SW 1271 (cell line): Measurements from ENCODE around the gene ERC2.

Experiments
- DNase-seq, 2 experiments: peaks; one replicate each; lab custom pipeline; 2025; lab: John Stamatoyannopoulos, UW

Gene ERC2

DNA sequence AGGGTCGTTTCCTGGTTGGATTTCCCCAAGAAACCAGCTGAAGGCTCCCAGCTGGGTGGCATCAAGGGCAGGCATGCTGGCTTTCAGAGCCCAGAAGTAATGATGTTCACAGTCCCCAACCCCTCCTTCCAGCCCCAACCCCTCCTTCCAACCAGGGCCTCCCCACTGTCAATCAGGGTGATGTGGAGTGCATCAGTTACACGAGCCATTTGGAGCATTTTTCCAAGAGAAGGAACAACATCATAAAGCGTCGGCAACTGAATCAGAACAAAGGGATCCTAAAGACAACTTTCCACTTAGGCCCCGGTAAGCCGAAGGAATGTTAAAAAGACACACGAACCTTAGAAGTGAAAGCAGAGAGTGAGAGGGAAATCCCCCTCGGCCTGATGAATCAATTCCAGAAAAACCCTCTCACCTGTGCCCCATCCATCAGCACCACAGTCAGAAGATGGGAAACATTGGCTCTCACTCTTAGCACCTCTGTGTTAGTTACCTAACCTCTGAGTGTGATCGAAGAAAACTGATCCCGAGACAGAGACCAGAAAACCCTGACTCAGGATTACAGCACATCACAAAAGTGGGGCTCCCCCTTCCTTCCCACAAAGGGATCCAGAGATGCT, 880.0 kb downstream of the ERC2 start:
- no peak for DNase-seq

- DNase-seq, result no peak
Observed at GRCh38 chr3:55585856-55586255, 882.4 kb downstream of the ERC2 start.

DNA sequence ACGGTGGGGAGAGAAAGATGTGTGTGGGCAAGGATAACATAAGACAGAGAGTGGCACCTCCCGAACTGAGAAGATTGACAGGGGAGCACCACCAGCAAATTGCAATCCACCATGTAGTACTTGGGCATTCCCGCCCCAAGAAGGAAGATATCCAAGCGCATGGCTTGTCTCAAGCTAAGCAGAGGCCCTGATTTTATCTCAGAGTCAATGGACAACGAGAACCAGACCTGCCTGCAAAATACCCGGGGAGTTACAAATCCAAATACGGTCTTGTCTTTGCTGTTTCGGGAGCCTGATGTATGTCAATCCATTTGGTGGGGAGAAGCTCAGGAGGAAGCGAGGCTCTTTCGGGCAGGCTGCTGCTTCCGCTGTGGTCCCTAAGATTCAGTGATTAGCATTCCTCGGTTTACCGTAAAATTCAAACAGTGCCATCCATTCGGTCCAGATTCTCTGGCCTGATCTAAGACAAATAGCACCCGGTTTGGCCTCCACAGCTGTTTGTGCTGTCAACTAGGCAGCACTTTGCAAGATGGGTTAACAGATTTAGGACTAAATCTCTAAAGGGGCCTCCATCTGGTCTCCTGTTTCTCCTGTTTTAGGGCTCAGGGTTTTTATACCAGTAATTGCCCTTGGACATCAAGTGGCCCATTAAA, 883.4 kb downstream of the ERC2 start:
- DNase-seq, result no peak

GRCh38 chr3:55584030-55584429, 884.2 kb downstream of the ERC2 start:
- no peak for DNase-seq

DNA sequence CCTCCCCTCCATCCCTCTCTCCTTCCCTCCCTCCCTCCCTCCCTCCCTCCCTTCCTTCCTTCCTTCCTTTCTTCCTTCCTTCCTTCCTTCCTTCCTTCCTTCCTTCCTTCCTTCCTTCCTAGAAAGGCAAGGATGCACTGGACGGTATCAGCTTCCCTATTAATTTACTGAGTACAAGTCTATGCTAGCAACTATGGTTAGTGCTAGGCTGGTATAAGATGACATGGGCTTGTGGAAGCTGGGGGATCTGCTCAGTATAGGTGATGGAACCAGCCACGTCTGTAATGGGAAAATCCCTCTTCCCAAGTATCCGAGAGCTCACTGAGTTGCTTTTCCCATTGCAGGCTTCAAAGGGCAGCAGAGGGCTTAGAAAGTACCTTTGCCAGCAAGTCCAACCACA, 884.8 kb downstream of the ERC2 start:
- no peak for DNase-seq

DNA sequence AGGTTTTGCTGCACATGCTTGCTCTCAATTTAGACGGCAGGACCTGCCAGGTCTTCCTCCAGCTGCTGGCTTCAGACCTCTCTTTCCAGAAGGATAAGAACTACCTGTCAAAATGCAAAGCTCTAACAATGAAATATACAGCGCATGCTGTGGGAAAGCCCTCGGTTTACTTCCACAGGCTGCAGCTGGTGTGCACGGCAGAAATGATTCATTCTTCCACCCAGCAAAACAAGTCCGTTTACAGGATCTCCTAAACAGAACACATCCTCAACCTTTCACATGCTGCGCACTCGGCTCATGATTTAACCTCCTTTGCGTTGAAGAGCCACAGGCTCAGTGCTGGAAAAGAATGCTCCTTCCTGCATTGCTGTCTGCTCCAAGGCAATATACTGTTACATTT, 888.8 kb downstream of the ERC2 start:
- no peak for DNase-seq

DNA sequence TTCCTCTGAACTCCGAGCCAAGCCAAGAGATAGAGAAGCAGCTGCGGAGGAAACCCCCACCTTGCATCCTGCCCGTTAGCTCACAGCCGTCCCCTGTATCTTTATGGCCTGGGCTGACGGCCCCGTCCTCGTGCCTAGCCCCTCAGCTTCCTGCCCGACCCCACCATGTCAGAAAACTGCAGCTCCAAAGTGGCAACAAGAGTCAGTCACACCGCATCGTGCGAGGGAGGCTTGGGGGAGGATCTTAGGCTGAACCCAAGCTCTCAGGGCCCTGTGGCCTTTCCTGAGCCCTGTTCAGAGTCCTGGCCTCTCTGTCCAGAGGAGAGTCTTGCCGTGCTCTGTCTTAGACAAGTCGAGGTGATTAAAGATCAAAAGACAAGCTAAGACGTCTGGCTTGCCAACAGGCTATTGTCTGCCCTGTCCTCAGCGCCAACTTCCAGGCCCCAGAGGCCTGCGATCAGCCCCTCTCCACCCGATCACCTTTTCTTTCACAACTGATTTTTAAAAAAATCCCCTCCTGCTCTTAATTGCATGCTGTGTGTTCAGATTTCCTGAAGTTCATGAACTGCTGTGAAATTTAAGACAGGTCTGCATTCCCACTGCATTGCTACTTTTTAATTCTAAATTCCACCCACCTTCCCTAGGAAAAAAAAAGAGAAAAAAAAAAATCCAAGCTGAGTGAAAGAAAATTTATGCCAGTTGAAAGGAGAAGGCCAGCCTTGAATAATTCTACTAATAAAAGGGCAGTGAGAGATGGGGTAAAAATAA, 891.5 kb downstream of the ERC2 start:
- no peak for DNase-seq

DNA sequence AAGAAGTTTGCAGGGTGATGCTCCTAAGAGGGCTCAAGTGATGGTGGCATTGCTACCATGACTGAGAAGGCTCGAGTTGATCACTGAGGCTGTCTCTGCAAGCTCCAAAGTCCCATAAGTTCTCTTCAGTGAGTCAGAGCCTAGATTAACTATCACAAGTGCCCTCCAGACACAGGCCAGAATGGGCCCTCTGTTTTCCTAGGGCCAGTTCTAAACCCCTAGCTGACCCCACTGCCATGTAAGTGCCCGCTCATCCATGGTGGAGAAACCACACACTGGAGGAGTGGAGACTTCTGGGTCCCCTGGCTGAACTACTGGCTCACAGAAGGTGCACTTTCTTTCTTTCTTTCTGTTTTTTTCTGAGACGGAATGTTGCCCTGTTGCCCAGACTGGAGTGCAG, 893.6 kb downstream of the ERC2 start:
- DNase-seq, result no peak

- DNase-seq, result no peak
Observed at GRCh38 chr3:55572816-55573215, 895.5 kb downstream of the ERC2 start.

GRCh38 chr3:55571913-55572312, 896.4 kb downstream of the ERC2 start:
- no peak for DNase-seq

DNA sequence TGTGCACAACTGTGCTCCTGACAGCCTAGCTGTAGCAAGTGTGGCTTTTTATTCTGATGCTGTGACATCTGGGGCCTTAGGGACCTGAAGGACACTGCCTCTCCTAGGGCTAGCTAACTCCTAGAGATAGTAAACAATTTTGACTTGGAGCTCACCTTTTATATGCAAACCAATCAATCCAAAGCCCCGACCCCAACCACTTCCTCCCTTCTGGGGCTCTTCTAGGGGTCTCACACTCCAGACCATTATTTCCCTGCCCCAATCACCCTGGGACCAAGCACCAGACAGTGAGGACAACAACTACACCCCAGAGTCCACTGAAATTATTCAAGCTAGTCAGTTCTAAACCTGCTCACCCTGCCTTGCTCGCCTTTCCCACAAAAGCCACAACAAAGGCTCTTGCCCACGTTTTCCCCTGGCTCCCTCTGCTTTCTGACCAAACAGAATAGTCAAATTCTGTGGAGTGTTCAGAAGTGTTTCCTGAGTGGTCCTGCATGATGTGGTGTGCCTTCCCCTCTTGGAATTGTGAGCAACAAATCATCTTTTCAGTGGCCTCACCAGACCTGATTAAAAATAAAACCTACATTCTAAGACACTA, 897.0 kb downstream of the ERC2 start:
- DNase-seq, result no peak

GRCh38 chr3:55570271-55570711, 898.0 kb downstream of the ERC2 start:
- no peak for DNase-seq

GRCh38 chr3:55569033-55569599, 899.2 kb downstream of the ERC2 start:
- DNase-seq, result no peak

DNA sequence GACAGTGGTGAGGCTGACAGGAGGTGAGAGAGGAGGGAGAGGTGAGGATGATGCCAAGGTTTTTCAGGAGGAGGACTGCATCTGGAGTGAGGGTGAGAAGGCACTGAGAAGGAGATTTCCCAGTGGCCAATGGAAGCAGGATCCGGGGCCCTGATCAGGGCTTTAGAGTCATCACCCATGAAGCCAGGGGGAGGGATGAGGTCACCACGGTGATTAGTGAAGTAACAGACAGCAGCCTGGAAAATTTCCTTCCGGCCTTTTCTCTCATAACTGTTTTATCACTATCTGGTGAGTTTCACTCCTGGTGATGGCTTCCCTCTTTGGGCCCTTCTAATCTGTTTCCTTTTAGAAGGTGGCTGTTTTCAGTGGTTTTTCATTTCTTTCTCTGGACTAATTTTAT, 900.7 kb downstream of the ERC2 start:
- DNase-seq, result no peak

- DNase-seq, result no peak
Observed at GRCh38 chr3:55567121-55567520, 901.1 kb downstream of the ERC2 start.

GRCh38 chr3:55565521-55565920, 902.7 kb downstream of the ERC2 start:
- no peak for DNase-seq

DNA sequence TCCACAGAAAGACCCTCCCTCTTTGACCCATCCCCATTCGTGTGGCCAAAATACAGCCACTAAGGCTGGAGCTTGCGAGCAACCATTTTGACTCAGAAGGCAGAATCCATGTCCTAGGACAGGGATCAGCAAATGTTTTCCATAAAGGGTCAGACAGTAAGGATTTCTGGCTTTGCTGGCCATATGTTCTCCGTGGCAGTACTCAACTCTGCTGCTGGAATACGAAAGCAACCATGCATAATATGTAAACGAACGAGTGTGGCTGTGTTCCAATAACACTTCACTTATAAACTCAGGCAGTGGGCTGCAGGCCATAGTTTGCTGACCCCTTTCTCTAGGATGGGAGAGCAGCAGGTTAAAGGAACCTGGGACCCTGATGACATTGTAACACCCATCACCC, 903.5 kb downstream of the ERC2 start:
- DNase-seq, result no peak

DNA sequence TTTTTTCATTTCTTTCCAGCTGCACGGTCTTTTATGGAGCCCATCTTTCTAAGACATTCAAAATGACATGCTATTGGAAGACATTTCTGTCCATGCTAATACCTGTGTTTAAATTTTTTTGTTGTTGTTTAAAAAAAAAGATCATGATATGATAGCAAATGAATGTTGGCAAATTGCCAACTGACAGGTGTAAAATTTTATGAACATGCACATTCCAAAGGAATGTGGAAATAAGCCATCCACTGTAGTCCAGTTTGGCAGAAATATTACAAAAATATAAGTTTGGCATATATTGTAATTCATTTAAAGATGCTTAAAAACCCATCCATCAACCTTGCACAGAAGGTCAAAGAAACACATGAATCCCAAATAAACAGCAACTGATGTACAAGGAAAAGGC, 905.6 kb downstream of the ERC2 start:
- DNase-seq, result no peak

- no peak for DNase-seq
Observed at GRCh38 chr3:55559500-55560423, 908.5 kb downstream of the ERC2 start.

- no peak for DNase-seq
Observed at GRCh38 chr3:55558316-55558715, 910.0 kb downstream of the ERC2 start.

GRCh38 chr3:55557549-55557948, 910.7 kb downstream of the ERC2 start:
- no peak for DNase-seq
